ENCODE data around the gene SLC25A11.

The SLC25A11 gene

GRCh38 chr17:4939796-4940554 lies at the start of gene SLC25A11, which contains the start of gene RNF167:
SLC25A11 (minus strand) TSS chr17:4940046; CDS start chr17:4939910, 136 bp downstream.
RNF167 (plus strand) TSS chr17:4940268; CDS start chr17:4940910, 642 bp downstream.
- H3K4me3 ChIP-seq (replicated peaks; ENCODE audit: low read depth, low read length), result peak within 1 kb of the TSS; percentile 99
- no peak for TF ChIP-seq CTCF (IDR thresholded peaks at IDR 0.05; ENCODE audit: low read depth, low read length, missing control alignments)
- DNase-seq (ENCODE audit: extremely low read depth, low read depth), result peak; percentile 100

GRCh38 chr17:4987767-4988567 lies 48.1 kb upstream of the SLC25A11 start:
- H3K4me3 ChIP-seq (replicated peaks; ENCODE audit: low read depth, low read length), result peak overlapping the region; percentile 65
- TF ChIP-seq CTCF (IDR thresholded peaks at IDR 0.05; ENCODE audit: low read depth, low read length, missing control alignments), result no peak
- DNase-seq (ENCODE audit: extremely low read depth, low read depth), result no peak

- H3K4me3 ChIP-seq (replicated peaks; ENCODE audit: low read depth, low read length), result peak within 1 kb of the TSS; percentile 65
- TF ChIP-seq CTCF (IDR thresholded peaks at IDR 0.05; ENCODE audit: low read depth, low read length, missing control alignments), result peak; percentile 76
- DNase-seq (ENCODE audit: extremely low read depth, low read depth), result peak; percentile 36
These were observed 47.3 kb upstream of the SLC25A11 start, which contains the start of gene CAMTA2 for GRCh38 chr17:4986951-4987766. CAMTA2 (minus strand) TSS chr17:4987675; CDS start chr17:4986222, 1,453 bp downstream.

GRCh38 chr17:4986403-4986802 lies 46.6 kb upstream of the SLC25A11 start:
- DNase-seq (ENCODE audit: extremely low read depth, low read depth), result no peak
- TF ChIP-seq CTCF (IDR thresholded peaks at IDR 0.05; ENCODE audit: low read depth, low read length, missing control alignments), result no peak
- H3K4me3 ChIP-seq (replicated peaks; ENCODE audit: low read depth, low read length), result peak overlapping the region; percentile 65

GRCh38 chr17:4982305-4982704 lies 42.5 kb upstream of the SLC25A11 start:
- no peak for DNase-seq (ENCODE audit: extremely low read depth, low read depth)
- TF ChIP-seq CTCF (IDR thresholded peaks at IDR 0.05; ENCODE audit: low read depth, low read length, missing control alignments), result no peak
- no peak overlapping the region for H3K4me3 ChIP-seq (replicated peaks; ENCODE audit: low read depth, low read length)

- peak; percentile 64 for TF ChIP-seq CTCF (IDR thresholded peaks at IDR 0.05; ENCODE audit: low read depth, low read length, missing control alignments)
- no peak overlapping the region for H3K4me3 ChIP-seq (replicated peaks; ENCODE audit: low read depth, low read length)
- no peak for DNase-seq (ENCODE audit: extremely low read depth, low read depth)
These were observed 40.9 kb upstream of the SLC25A11 start for GRCh38 chr17:4980644-4981216.

Data from HFF-Myc (cell line).